HG03457 (cell line): ENCODE data around the gene PYY.
"Not testable (repeated sequence)": the region's sequence is repeated elsewhere in the genome, so short reads cannot be mapped to it uniquely, and the experiment has no call there.

Experiments
- ATAC-seq: cut with Tn5 transposase; IDR thresholded peaks from one replicate; pipeline ENCODE4 v1.9.1; 2021; ENCODE audit warnings: moderate number of reproducible peaks; ENCODE audit not compliant: unreplicated experiment

PYY gene

DNA sequence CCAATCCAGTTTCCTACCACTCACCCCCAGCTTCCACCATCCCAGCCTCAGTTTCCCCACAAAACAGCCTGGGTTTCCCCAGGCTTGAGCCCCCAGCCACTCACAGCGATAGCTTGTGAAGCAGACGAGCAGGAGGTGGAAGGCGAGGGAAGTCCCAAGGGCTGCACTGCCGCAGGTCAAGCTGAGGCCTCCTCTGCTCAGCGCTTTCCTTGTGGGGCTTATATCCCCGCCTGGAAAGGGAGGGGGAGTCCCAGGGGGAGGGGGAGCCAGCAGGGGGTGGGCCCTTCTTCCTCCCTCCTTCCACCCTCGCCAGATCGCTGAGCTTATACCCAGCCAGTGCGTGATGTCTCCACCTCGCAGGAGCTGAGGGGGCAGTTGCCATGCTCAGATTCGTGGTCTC lies at the start of gene PYY:
PYY (minus strand) TSS at position 195 of the 400 bp plus-strand sequence. CDS start 457 bp downstream, outside the sequence.
- ATAC-seq: no peak

DNA sequence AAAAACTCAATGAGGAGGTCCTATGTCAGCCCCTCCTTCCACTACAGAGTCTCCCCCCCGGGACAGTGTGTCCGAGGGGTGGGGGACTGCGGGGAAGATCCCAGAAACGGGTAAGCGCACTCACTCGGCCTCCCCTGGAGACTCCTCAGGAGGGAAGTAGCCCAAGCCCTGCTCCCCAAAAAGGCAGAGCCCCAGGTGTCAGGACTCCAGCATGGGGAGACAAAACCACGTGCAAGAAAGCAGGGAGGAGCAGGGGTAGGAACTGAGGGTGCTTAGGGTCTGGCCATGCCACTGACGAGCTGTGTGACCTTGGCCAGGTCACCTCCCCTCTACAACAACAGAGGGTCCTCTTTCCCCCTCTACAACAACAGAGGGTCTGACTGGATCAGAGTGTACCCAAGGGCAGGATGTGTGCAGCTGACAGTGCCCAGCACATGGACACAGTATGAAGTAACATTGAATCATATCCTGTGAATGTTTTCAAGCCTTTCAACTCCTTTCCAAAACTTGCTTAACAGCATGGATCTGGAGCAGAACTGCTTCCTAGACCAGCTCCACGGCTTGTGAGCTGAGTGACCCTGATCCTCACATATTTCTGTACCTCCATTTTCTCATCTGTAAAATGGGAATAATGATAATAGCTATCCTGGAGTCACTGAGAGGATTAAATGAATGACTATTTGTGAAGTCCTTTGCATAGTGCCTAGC lies 48.6 kb upstream of the PYY start:
- ATAC-seq: no peak

DNA sequence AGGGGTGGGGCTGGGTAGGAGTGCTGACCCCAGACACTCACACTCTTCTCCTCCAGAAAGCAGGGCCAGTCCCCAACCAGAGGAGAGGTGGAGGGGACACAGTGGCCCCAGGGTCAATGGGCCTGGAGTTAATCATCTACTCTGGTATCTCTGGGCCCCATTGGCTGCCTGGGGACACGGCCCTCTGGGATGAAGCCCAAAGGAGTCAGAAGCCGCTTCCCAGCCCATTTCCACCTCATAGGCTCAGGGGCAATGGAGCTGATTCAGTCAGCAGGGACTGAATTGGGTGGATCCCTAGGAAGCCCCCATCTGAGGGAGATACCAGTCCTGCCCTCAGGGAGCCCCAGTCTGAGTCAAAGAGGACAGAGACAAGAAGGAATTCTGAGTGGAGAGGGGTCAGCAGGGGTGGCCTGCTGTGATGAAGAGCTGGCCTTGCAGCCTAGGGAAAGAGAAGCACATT lies 47.8 kb upstream of the PYY start:
- no peak for ATAC-seq

DNA sequence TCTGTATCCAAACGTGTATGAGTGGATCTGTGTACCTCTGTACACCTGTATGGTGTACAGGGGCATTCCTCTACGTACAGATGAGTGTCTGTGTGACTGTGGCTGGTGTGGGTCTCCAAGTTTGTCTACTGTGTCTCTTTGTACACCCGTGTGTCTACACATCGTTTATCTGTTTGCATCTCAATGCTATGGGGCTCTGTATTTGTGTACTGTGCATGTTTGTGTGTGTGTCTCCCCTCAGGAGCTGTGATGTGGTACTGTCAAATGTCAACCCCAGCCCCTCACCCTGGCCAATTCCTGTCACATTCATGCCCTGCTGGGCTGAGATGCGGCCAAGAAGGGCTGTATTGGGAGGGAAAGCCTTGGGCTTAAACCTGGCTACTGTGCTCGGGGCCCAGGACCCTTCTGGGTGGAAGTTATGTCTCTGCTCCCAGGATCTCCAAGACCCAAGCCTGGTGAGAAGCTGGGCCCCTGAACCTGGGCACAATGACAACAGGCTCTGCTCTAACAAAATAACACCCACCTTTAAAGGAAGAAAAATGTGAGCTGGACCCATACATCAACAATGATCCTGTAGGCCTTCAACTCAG lies 47.2 kb upstream of the PYY start:
- no peak for ATAC-seq

DNA sequence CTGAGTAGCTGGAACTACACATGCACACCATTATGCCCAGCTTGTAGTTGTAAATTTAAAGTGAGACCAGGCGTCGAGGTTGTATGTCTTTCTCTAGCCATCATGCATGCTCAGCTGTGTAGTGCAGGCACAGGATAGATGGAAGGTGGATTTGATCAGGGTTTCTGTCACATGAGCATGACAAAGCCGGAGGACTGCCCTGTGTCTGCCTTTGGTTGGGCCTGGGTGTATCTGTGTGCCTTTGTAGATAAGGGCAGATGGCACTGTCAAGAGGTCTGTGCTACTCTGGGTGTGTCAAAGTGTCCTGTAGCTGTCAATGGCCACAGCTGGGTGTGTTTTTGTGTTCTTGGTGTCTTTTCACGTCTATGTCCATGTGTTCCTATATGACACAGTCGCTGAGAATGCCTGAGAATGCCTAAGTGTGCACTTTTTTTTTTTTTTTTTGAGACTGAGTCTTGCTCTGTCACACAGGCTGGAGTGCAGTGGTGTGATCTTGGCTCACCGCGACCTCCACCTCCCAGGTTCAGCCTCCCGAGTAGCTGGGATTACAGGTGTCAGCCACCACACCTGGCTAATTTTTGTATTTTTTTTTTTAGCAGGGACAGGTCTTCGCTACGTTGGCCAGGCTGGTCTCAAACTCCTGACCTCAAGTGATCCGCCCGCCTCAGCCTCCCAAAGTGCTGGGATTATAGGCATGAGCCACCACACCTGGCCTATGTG lies 46.6 kb upstream of the PYY start:
- no peak for ATAC-seq

DNA sequence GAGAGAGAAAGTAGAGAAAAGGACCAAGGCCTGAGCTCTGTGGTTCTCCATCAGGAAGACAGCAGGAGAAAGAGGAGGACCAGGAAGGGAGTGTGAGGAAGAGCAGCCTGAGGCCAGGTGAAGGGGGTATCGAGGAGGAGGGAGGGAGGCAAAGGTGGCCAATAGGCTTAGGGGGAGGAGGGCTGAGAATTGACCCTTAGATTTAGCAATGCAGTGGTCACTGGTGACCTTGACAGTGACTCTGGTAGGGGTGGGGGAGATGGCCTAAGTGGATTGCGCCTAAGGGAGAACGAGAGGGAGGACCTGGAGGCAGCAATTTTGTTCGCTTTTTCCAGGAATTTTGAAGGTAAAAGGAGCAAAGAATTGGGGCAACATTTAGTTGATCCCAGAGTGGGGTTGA lies 45.3 kb upstream of the PYY start:
- ATAC-seq: no peak

DNA sequence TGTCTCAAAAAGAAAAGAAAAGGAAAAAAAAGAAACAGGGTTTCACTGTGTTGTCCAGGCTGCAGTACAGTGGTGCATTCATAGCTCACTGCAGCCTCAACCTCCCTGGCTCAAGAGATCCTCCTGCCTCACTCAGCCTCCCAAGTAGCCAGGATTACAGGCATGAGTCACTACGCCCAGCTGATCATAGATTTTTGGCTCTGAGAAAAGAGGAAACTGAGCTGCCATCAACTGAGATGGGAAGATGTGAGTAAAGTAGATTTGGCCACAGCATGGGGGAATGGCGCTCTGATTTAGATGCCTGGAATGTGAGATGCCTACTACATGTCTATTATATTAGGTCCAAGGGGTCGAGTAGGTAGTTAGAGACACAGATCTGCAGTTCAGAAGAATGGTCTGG lies 44.8 kb upstream of the PYY start:
- ATAC-seq: no peak

DNA sequence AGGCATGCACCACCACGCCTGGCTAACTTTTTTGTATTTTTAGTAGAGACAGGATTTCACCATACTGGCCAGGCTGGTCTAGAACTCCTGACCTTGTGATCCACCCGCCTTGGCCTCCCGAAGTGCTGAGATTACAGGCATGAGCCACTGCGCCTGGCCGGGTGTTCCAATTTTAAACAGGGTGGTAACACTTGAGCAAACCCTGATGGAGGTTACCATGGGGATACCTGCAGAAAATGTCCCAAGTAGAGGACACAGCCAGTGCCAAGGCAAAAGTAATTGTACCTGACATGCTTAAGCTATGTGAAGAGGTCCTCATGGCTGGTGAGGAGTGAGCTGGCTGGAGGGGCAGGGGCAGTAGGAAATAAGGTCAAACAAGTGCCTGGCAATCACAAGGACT lies 43.4 kb upstream of the PYY start:
- not testable (repeated sequence) for ATAC-seq

DNA sequence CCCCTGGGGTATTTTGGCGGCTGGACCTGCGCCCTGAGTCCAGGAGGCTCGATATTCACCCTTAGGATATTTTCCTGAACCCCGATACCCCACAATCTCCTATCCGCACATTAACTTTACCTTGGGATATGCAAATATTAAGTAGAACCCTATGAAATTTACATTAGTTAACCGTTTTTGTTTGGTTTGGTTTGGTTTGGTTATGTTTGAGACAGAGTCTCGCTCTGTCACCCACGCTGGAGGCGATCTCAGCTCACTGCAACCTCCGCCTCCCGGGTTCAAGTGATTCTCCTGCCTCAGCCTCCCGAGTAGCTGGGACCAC lies 41.4 kb upstream of the PYY start:
- no peak for ATAC-seq

DNA sequence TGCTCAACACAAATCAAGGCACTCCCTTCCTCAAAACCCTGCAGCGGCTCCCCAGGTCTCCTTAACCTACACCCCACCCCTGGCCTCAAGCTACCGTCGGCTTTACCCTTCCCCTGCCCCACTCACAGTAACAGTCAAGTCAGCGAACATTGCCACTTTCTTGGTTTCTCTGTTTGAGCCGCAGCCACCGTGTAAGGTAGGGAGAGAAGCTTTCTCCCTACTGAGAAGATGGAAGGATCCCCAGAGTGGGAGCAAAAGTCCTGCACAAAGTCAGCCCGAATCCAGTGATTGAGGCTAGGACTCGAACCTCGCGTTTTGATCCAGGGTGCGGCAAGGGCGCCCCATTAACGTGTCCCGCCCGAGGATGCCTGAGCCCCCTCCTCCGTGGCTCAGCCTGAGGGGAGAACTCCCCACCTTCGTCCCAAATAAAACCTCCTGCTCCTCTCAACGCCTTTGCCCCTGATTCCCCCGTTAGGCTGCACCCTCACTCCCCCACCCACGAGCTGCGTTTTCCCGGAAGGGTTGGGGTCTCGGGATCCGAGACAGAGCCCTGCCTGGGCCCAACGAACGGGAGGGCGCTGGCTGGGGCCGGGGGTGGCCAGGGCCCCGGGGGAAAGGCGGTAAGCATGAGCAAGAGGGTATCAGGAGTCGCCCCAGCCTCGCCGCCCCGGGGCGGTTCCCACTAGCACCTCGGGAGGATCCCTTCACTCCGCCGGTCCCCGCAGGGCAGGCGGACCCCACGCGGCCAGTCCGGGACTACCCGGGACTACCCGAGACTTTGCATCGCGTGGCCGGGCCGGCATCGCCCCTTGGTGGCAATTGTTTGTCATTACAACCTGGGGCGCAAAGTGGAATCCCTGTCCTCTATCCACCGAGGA lies 40.8 kb upstream of the PYY start:
- ATAC-seq: no peak

DNA sequence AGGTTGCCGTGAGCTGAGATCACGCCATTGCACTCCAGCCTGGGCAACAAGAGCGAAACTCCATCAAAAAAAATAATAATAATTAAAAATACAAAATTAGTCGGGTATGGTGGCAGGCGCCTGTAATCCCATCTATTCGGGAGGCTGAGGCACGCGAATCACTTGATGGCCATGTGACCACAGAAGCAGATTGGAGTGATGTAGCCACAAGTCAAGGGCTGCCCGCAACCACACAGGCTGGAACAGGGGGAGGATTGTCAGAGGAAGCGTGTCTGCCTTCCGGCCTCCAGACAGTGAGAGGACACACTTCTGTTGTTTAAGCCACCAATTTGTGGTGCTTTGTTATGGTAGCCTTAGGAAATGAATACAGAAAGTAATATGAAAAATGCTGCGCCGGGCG lies 38.9 kb upstream of the PYY start:
- no peak for ATAC-seq

DNA sequence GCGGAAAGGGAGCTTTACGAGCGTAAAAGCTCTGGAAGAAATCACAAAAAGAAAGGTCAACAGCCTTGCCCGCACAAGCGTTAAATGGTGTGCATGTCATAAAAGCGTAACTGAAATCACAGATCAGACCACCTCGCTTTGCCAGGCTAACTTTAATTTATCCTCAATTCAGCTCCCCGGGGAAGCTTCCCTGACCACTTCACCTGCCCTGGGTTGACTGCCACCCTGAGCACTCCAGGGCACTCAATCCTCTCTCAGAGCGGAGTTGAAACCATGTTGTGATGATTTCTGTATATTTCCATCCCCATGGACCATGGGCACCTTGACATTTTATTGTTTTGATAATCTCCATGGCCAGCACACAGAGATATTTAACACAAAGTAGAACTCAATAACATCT lies 34.6 kb upstream of the PYY start:
- ATAC-seq: no peak

DNA sequence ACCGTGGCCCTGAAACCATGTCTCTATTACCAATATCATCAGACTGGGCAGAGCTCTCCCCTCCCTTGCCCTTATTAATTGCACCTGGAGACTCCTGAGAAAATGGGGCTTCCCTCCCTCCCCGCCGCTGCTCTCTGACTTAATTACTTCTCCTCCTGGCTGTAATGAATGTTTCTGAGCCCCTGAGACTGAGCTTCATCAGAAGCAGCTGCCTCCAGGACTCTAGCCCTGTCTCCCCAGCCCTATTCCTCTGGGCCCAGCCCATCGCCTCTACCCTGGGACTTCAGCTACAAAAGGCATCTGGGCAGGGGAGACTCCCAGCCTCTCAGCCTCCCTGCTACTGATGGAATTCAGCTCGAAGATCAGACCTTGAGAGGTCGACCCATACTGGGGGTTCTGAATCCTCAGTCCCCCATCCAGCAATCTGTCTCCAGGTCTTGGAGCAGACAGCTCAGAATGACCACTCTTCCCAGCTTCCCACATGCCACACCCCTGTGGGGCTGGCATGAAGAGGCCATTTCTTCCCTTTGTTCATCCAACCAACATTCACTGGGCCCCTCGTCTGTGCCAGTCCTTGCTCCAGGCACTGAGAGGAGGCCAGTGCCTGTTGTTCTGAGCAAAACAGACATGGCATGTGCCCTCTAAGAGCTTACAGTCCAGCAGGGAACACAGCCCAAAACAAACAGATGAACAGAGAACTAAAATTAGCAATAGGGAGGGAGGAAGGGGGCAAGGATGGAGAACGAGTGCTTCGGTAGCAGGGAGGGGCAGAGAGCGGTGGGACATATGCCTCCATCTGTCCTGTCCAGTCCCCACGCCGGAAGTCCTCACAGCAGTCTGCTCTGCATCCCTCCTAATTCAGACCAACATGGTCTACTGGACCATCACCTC lies 33.6 kb upstream of the PYY start:
- no peak for ATAC-seq

DNA sequence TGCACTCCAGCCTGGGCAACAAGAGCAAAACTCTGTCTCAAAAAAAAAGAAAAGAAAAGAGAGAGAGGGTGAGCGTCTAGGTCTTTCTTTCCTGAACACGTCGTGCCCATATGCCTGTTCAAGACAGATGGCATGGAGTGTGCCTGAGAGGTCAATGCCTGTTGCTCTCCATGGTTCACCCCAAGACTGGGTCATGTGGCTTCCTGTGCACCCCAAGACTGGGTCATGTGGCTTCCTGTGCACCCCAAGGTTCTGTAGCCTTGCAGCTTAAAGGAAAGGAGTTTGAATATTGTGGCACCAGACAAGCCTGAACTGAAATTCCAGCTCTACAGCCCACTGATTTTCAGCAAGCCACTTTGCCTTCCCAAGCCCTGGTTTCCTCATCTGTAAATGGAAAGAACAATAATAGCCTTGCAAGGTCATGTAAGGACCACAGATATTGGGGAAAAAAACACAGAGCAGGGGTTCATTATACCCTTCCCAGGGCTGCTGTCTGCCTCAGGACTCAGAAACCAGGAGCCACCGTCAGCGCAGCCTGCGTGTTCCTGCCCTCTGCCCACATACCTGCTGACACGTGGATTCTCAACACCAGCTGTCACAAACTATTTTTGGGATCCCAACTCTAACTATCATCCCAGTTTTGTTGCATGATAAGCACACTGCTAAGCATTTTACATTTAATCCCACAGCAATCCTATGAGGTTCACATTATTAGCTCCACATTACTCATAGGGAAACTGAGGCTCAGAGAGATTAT lies 32.7 kb upstream of the PYY start:
- ATAC-seq: no peak

DNA sequence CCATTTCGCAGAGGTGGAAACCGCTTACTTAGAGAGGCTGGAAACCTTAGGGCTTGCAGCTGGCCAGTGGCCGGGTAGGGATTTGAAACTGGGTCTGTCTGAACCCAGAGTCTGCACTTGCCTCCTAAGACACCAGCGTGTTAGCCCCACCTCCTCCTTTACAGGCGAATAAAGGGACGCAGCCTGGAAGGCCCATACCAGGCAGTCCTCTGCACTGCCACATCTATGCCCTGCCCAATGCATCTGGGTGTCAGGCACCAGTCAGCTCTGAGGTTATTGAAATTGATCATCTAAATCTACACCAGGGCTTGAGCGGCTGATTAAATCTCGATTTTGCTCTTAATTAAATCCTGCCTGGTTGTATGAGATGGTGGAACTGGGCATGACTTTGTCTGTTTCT lies 30.8 kb upstream of the PYY start:
- no peak for ATAC-seq

DNA sequence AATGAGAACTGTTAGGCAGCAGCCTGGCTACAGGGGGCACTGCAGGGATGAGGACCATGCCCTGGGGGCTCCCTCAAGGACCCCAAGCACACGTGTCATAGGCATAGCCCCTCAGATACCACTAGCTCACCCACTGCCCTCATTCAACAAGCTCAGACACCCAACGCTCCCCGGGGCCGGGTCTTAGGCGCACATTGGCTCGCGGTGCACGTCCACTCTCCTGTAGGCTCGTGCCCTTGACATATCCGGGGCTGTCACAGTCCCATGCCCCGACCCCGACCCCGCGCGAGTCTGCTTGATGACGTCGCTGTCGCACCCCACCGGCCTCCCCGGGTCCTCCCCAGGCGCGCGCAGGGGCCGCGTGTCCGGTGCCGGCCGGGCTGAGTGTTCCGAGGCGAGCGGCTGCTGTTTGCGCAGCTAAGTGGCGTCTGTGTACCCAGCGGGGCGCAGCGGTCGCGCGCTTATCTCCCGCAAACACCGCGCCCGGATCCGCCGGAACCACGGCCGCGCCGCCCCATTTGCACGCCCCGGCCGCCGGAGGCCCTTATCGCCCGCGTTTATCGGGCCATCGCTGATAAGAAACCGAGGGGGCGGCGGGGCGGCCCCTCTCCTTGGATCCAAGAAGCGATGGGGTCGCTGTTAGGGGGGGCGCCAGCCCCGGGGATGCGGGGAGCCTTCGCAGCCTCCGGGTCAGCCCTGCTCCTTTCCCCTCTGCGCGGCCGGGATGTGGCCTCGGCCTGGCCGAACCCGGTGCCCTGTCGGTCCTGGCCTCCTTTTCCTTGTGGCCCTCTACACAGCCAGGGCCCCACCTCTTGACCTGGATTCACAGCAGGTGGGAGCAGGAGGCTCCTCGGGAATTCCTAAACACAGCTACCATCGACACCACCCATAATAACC lies 30.0 kb upstream of the PYY start:
- no peak for ATAC-seq

DNA sequence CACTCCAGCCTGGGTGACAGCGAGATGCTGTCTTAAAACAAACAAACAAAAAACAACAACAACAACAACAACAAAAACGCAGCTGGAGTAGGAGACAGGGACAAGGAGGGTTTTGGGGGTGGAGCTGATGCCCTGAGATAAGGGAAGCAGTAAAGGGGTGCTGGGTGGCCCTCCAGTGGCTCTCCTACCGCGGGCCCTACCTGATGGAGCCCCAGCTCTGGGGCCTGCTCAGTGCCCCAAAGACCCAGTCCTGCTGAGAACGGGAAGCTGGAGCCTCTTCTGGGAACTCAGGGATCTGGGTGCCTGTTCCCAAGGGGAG lies 29.4 kb upstream of the PYY start:
- ATAC-seq: no peak

DNA sequence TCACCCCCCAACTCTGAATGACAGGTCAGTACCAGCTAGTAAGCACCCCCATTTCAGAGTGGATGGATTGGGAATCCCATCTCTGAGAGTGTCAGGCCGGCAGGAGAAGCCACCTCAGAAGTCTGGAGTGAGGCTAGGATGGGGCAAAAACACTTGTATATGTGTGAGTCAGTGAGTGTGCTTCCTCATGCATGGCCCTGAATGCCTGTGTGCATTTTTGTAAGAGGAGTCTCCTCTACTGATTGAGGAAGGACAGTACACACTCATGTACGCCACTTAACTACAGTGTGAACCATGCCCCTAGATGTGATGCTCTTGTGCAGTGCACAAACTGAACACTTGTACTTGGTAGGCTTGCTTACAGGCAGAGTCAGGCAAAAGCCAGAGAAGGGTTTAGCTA lies 28.4 kb upstream of the PYY start:
- no peak for ATAC-seq

DNA sequence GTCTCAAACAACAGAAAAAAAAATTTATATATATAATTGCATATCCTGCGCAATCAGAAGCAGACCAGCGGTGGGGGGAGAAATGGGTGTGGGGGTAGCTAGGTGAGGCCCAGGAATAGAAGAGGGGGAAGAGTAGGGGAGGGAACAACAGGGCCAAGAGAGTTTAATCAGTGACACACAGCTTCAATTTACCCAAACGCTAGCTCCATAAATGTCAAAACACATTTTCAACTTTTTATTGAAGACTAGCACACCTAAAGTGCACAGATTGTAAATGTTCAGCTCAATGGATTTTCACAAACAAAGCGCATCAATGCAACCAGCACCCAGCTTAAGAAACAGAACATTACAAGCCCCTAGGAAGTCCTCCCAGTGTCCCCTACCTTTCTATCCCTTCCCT lies 25.9 kb upstream of the PYY start:
- ATAC-seq: no peak
